Thyroid gland (tissue), 4 donors: ENCODE results near the gene DUSP28.

ENCODE experiments used
- POLR2A ChIP-seq, 2 donors: fragments of 450-650 bp; IDR thresholded peaks; one replicate each; pipeline ENCODE4 v1.6.1; 2017; ENCODE audit warnings: antibody characterized with exemption in 2 of 2, mild to moderate bottlenecking in 2 of 2, moderate library complexity in 1 of 2
- TF ChIP-seq, protein P1 (sequence below), 6 experiments: fragments of 200-600 bp in 3 of 6; fragments of 450-650 bp in 3 of 6; sonication (generic) in 3 of 6; IDR thresholded peaks; one replicate each; pipeline ENCODE4 v1.5.1; 2016 to 2019; ENCODE audit warnings: antibody characterized with exemption in 6 of 6, mild to moderate bottlenecking in 2 of 6, inconsistent platforms in 1 of 6, moderate library complexity in 1 of 6

DNA sequence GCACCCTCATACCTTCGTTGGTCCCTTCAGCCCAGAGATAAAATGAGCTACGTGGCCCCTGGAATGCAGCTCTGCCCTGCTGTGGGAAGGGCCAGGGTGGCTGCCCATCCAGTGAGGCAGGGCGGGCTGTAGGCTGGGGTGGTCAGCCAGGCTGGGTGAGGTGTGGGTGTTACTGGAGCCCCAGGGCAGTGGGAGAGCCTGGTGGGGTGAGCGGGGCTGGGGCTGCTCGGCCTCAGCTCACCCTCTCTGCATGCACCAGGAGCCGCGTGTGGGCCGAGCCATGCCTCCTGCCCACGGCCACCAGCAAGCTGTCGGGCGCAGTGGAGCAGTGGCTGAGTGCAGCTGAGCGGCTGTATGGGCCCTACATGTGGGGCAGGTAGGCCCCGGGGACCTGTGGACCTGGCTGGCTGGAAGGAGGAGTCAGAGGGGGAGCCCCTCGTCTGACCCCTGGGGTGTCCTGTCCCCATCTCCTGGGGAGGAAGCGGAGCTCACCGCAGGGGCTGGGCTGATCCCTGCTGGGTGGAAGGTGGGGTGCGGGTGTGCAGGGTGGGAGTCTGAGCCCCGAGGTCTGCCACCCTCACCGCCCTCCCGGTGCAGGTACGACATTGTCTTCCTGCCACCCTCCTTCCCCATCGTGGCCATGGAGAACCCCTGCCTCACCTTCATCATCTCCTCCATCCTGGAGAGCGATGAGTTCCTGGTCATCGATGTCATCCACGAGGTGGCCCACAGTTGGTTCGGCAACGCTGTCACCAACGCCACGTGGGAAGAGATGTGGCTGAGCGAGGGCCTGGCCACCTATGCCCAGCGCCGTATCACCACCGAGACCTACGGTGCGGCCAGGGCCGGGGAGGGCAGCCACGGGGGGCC is 13.6 kb downstream of the DUSP28 start:
- no peak for TF ChIP-seq POLR2A (IDR thresholded peaks at IDR 0.05)
- TF ChIP-seq, protein P1, sequence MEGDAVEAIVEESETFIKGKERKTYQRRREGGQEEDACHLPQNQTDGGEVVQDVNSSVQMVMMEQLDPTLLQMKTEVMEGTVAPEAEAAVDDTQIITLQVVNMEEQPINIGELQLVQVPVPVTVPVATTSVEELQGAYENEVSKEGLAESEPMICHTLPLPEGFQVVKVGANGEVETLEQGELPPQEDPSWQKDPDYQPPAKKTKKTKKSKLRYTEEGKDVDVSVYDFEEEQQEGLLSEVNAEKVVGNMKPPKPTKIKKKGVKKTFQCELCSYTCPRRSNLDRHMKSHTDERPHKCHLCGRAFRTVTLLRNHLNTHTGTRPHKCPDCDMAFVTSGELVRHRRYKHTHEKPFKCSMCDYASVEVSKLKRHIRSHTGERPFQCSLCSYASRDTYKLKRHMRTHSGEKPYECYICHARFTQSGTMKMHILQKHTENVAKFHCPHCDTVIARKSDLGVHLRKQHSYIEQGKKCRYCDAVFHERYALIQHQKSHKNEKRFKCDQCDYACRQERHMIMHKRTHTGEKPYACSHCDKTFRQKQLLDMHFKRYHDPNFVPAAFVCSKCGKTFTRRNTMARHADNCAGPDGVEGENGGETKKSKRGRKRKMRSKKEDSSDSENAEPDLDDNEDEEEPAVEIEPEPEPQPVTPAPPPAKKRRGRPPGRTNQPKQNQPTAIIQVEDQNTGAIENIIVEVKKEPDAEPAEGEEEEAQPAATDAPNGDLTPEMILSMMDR (IDR thresholded peaks at IDR 0.05): no peak
